Right lobe of liver (tissue), 4 donors: ENCODE measurements around the gene PIWIL4.

ENCODE experiments used
- CTCF ChIP-seq, 4 donors: fragments of 200-600 bp in 3 of 4; fragments of 450-650 bp in 1 of 4; IDR thresholded peaks; one replicate each; pipeline versions ENCODE4 v1.5.1 to v1.8.0; 2016 to 2022; ENCODE audit warnings: antibody characterized with exemption in 4 of 4, mild to moderate bottlenecking in 2 of 4
- POLR2A ChIP-seq: fragments of 450-650 bp; IDR thresholded peaks from one replicate; pipeline ENCODE4 v1.6.1; 2017; ENCODE audit warnings: antibody characterized with exemption, mild to moderate bottlenecking
- donor health status: DM: no; HTN: no; CAD: no.
- donor health status: DM: no; HTN: no; CAD: no.
- donor health status: DM: no; HTN: yes; CAD: no.

- no peak for TF ChIP-seq CTCF (IDR thresholded peaks at IDR 0.05)
- no peak for TF ChIP-seq POLR2A
These were observed 46.0 kb downstream of the PIWIL4 start for GRCh38 chr11:94613120-94613519.
